GM23338 (cell line): ENCODE measurements around the gene LACRT.

Experiments used
- POLR2AphosphoS5 ChIP-seq: IDR thresholded peaks from 2 replicates; pipeline ENCODE4 v1.6.1; 2016; ENCODE audit warnings: antibody characterized with exemption, low read depth
- TF ChIP-seq, protein P1 (sequence below), 2 experiments: fragments of 200-600 bp in 1 of 2; sonication (generic) in 1 of 2; conservative IDR thresholded peaks; 2 replicates each; pipeline versions ENCODE4 v1.5.1 to v1.6.1; 2016 to 2017; ENCODE audit warnings: antibody characterized with exemption in 2 of 2, low read depth in 2 of 2, mild to moderate bottlenecking in 2 of 2, moderate library complexity in 1 of 2
- TF ChIP-seq, protein P2 (sequence below): IDR thresholded peaks from one replicate; pipeline ENCODE4 v1.6.1; 2018; ENCODE audit warnings: antibody characterized with exemption; ENCODE audit not compliant: unreplicated experiment

DNA sequence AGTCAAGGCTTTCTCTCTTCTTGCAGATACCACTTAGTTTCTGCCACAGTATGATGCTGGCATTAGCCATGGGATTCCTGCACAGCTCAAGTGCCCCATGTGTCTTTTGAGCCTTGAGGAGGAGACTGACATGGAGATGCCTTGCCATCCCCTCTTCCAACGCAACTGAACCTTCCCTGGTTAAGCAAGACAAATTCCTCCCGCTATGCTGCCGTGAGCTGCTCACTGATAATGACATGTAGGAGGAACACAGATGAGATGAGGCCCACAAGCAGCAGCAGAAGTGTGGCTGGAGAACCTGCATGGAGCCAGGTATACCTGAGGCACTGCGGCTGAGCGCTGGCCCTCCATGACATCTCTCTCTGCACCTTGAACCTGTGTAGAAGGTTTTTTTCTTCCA, 30.8 kb downstream of the LACRT start:
- TF ChIP-seq, protein P1, sequence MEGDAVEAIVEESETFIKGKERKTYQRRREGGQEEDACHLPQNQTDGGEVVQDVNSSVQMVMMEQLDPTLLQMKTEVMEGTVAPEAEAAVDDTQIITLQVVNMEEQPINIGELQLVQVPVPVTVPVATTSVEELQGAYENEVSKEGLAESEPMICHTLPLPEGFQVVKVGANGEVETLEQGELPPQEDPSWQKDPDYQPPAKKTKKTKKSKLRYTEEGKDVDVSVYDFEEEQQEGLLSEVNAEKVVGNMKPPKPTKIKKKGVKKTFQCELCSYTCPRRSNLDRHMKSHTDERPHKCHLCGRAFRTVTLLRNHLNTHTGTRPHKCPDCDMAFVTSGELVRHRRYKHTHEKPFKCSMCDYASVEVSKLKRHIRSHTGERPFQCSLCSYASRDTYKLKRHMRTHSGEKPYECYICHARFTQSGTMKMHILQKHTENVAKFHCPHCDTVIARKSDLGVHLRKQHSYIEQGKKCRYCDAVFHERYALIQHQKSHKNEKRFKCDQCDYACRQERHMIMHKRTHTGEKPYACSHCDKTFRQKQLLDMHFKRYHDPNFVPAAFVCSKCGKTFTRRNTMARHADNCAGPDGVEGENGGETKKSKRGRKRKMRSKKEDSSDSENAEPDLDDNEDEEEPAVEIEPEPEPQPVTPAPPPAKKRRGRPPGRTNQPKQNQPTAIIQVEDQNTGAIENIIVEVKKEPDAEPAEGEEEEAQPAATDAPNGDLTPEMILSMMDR (conservative IDR thresholded peaks at IDR 0.05; ENCODE audit: low read depth in 2 of 2) = no peak
- no peak for TF ChIP-seq POLR2AphosphoS5
- TF ChIP-seq, protein P2, sequence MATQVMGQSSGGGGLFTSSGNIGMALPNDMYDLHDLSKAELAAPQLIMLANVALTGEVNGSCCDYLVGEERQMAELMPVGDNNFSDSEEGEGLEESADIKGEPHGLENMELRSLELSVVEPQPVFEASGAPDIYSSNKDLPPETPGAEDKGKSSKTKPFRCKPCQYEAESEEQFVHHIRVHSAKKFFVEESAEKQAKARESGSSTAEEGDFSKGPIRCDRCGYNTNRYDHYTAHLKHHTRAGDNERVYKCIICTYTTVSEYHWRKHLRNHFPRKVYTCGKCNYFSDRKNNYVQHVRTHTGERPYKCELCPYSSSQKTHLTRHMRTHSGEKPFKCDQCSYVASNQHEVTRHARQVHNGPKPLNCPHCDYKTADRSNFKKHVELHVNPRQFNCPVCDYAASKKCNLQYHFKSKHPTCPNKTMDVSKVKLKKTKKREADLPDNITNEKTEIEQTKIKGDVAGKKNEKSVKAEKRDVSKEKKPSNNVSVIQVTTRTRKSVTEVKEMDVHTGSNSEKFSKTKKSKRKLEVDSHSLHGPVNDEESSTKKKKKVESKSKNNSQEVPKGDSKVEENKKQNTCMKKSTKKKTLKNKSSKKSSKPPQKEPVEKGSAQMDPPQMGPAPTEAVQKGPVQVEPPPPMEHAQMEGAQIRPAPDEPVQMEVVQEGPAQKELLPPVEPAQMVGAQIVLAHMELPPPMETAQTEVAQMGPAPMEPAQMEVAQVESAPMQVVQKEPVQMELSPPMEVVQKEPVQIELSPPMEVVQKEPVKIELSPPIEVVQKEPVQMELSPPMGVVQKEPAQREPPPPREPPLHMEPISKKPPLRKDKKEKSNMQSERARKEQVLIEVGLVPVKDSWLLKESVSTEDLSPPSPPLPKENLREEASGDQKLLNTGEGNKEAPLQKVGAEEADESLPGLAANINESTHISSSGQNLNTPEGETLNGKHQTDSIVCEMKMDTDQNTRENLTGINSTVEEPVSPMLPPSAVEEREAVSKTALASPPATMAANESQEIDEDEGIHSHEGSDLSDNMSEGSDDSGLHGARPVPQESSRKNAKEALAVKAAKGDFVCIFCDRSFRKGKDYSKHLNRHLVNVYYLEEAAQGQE = no peak
